K562 (cell line): Measurements from ENCODE around the gene BAD. TPM values are rescaled to one million over a fixed set of nuclear protein-coding genes. Genes with fewer than 3 reads are reported as not detected.

Experiments
- CBX2 ChIP-seq: fragments of 200-600 bp; sonication (generic); IDR thresholded peaks from one replicate; pipeline ENCODE4 v1.6.1; 2012; ENCODE audit warnings: mild to moderate bottlenecking, low read length, inconsistent platforms; ENCODE audit not compliant: insufficient read depth, poor library complexity, severe bottlenecking
- CHAMP1 ChIP-seq: fragments of 450-650 bp; IDR thresholded peaks from 2 replicates; pipeline ENCODE4 v1.6.1; 2016; ENCODE audit warnings: mild to moderate bottlenecking
- CTBP1 ChIP-seq: fragments of 450-650 bp; IDR thresholded peaks from 2 replicates; pipeline ENCODE4 v1.6.1; 2016; ENCODE audit warnings: borderline replicate concordance
- EHMT2 ChIP-seq: fragments of 450-650 bp; IDR thresholded peaks from 2 replicates; pipeline ENCODE4 v1.6.1; 2018; ENCODE audit warnings: antibody characterized with exemption
- ETS2 ChIP-seq: IDR thresholded peaks from 2 replicates; pipeline ENCODE4 v1.6.1; 2016; ENCODE audit warnings: borderline replicate concordance, missing genetic modification characterization, mild to moderate bottlenecking, moderate library complexity, missing compliant biosample characterization; ENCODE audit not compliant: poor library complexity, severe bottlenecking
- GATAD2B ChIP-seq: fragments of 450-650 bp; IDR thresholded peaks from 2 replicates; pipeline ENCODE4 v1.6.1; 2017; ENCODE audit warnings: mild to moderate bottlenecking, borderline replicate concordance
- KLF16 ChIP-seq: IDR thresholded peaks from 2 replicates; pipeline ENCODE4 v1.6.1; 2016; ENCODE audit warnings: antibody characterized with exemption
- MBD2 ChIP-seq: sonication (generic); IDR thresholded peaks from 2 replicates; pipeline ENCODE4 v1.6.1; 2016; ENCODE audit warnings: low read depth, borderline replicate concordance
- POLR3A ChIP-seq: IDR thresholded peaks from 2 replicates; pipeline ENCODE4 v1.6.1; 2011; ENCODE audit warnings: borderline replicate concordance, mild to moderate bottlenecking, moderate library complexity; ENCODE audit not compliant: insufficient read length, insufficient read depth; ENCODE audit errors: extremely low read depth
- RREB1 ChIP-seq: fragments of 250-450 bp; sonication (Bioruptor Pico); IDR thresholded peaks from 2 replicates; pipeline ENCODE4 v1.4.0; 2020
- SMAD2 ChIP-seq: fragments of 150-350 bp; IDR thresholded peaks from 2 replicates; pipeline ENCODE4 v1.6.1; 2014; ENCODE audit warnings: low read depth, mild to moderate bottlenecking, low read length
- SREBF2 ChIP-seq: sonication (generic); formaldehyde crosslinking; IDR thresholded peaks from 2 replicates; pipeline ENCODE4 v1.4.0; 2020; ENCODE audit warnings: mild to moderate bottlenecking, missing genetic modification reagents
- TEAD1 ChIP-seq, 2 experiments: fragments of 450-650 bp in 1 of 2; sonication (generic) in 1 of 2; formaldehyde crosslinking; IDR thresholded peaks; 2 replicates each; pipeline versions ENCODE4 v1.4.0 to v1.8.0; 2020 to 2022; ENCODE audit warnings: mild to moderate bottlenecking in 2 of 2, missing genetic modification reagents in 1 of 2
- ZNF24 ChIP-seq: fragments of 450-650 bp; IDR thresholded peaks from 2 replicates; pipeline ENCODE4 v1.6.1; 2016
- ZNF280A ChIP-seq: fragments of 450-650 bp; IDR thresholded peaks from 2 replicates; pipeline ENCODE4 v1.6.1; 2018; ENCODE audit warnings: mild to moderate bottlenecking, low read depth; ENCODE audit not compliant: partially characterized antibody
- ZNF764 ChIP-seq: fragments of 250-450 bp; sonication (Bioruptor Pico); IDR thresholded peaks from 2 replicates; pipeline ENCODE4 v1.4.0; 2020; ENCODE audit warnings: low read depth, mild to moderate bottlenecking, moderate library complexity
- ZNF79 ChIP-seq: fragments of 250-450 bp; sonication (Bioruptor Pico); IDR thresholded peaks from 2 replicates; pipeline ENCODE4 v1.4.0; 2020; ENCODE audit warnings: low read depth, mild to moderate bottlenecking, moderate library complexity
- polyA plus RNA-seq, 8 experiments: library from polyadenylated mRNA; depleted of rRNA in 4 of 8; stranded (reverse) in 5 of 8; unstranded in 3 of 8; fragments of >200 nt; fragmentation: Nextera tagmentation in 2 of 8; fragmentation: Illumina TruSeq in 1 of 8; extraction: Ambion mirVana in 2 of 8; extraction: Trizol in 1 of 8; gene quantifications; 2 replicates each; pipeline versions ENCODE4 v1.2.1 to v1.2.3, GENCODE V29; 2011 to 2014; ENCODE audit warnings: inconsistent platforms in 1 of 8, missing spikeins in 1 of 8
- total RNA-seq, 7 experiments: library from RNA; depleted of rRNA in 6 of 7; stranded (reverse); fragments of >200 nt in 6 of 7; fragmentation: Illumina TruSeq in 2 of 7; extraction: Trizol in 2 of 7; gene quantifications; 2 replicates each; pipeline versions ENCODE4 v1.2.1 to v1.2.3, GENCODE V29; 2011 to 2021; ENCODE audit warnings: low replicate concordance in 1 of 7

Gene BAD
- total and polyA plus RNA-seq, 9 of the 15 experiments (the other 6 are each of a cell fraction or from before 2014, with no cell fraction given): 0.61 to 45.6 (median 11.8) TPM

GRCh38 chr11:64305691-64306562, 21.5 kb upstream of the BAD start (continued):
- TF ChIP-seq EHMT2: no peak
- no peak for TF ChIP-seq SMAD2
- TF ChIP-seq CTBP1: peak; percentile 70; the same call in 1 of the 2 replicates
- TF ChIP-seq MBD2: peak; percentile 39
- TF ChIP-seq ETS2 (tag): no peak
- TF ChIP-seq CBX2: no peak
- no peak for TF ChIP-seq ZNF764 (CRISPR knock-in tag)
- TF ChIP-seq ZNF280A: no peak
- no peak for TF ChIP-seq ZNF79
- TF ChIP-seq ZNF24: no peak
- no peak for TF ChIP-seq KLF16
- no peak for TF ChIP-seq GATAD2B
- TF ChIP-seq CHAMP1: no peak
- no peak for TF ChIP-seq TEAD1 (CRISPR knock-in tag; IDR thresholded peaks at IDR 0.05)
- no peak for TF ChIP-seq SREBF2
- no peak for TF ChIP-seq POLR3A
- TF ChIP-seq RREB1 (CRISPR knock-in tag): no peak
